Activated T-helper 9 cell treated with anti-CD3 and anti-CD28 coated beads, Interleukin-2, amount 50 U/mL, for 16 hours (primary cell): Measurements from ENCODE around the gene MTSS2.
"Not testable (repeated sequence)": the region's sequence is repeated elsewhere in the genome, so short reads cannot be mapped to it uniquely, and the experiment has no call there.

Experiments
- DNase-seq: peaks from one replicate; pipeline ENCODE4 v3.0.0-alpha.2; 2020; ENCODE audit warnings: low read depth

The MTSS2 gene

GRCh38 chr16:70685061-70685937 lies 554 bp downstream of the MTSS2 start:
- no peak for DNase-seq

GRCh38 chr16:70684146-70685060 lies 1.4 kb downstream of the MTSS2 start:
- DNase-seq = no peak

DNA sequence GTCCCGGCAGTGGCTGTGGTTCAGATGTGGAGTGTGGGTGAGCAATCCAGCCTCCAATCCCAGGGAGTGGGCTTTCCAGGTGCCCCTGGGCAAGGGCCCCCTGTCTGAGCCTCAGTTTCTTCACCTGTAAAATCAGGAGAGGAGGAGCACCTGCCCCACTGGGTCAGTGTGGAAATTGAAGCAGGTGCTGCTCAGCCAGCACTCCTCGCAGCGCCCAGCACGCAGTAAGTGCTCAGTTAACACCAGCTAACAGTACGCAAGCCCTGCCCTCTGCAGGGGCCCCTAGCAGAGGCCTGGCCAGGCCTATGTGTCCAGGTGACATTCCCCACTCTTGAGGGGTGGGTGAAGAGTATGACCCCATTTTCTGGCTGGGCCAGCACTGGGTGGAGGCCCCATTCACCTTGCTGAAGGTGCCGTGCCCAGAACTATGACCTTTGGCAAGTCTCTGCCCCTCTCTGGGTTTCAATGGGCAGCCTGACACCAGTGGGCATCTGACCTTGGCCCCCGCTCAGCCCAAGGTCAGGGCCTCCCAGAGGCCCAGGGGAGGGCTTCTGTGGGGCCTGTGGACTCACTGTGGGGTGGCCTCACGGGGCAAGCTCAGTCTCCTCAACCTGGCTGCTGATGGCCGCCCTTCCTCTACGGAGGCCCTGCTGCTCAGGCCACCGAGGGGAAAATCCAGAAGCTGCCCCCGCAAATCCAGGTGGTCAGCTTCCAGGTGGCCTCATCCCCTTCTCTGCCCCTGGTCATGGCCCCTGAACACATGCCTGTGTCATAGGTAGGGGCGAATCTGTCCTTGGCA lies 2.5 kb downstream of the MTSS2 start:
- DNase-seq = no peak

DNA sequence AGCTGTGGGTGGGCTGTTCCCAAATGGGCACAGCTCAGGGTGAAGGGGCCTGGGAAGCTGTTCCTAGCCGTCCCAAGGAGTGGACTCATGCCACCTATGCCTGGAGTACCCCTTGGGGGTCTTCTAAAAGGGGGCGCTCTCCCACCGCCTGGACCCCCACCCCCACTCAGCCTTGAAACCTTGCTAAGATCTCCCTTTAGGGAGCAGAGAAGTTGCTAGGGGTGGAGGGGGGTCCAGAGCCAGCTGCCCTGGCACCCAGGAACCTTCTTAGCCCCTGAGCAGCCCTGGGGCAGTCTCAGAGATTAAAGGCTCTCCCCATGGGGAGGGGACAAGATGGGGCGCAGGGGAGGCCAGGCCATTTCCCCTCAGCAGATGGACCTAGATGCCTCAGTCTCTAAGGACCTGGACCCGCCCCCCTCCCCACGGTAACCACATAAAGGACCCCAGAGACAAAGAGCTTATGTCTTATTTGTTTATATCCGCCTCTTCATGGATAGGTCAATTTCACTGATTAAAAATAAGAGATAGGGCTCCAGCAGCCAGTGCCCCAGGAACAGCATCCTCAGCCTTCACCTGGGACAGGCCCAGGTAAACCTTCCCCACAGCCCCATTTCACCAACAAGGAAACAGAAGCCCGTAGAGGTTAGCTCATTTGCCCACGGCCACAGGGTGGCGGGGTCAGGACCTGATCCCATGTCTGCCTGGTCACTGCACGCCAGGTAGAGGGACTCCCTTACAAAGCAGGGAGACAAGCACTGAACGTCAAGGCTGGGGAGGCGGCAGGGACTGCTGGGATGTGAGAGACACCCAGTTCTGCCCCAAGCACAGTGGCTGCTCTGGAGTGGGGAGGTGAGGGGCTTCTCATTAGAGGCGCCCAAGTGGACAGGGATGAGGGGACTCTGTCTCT lies 3.4 kb downstream of the MTSS2 start:
- DNase-seq = no peak

DNA sequence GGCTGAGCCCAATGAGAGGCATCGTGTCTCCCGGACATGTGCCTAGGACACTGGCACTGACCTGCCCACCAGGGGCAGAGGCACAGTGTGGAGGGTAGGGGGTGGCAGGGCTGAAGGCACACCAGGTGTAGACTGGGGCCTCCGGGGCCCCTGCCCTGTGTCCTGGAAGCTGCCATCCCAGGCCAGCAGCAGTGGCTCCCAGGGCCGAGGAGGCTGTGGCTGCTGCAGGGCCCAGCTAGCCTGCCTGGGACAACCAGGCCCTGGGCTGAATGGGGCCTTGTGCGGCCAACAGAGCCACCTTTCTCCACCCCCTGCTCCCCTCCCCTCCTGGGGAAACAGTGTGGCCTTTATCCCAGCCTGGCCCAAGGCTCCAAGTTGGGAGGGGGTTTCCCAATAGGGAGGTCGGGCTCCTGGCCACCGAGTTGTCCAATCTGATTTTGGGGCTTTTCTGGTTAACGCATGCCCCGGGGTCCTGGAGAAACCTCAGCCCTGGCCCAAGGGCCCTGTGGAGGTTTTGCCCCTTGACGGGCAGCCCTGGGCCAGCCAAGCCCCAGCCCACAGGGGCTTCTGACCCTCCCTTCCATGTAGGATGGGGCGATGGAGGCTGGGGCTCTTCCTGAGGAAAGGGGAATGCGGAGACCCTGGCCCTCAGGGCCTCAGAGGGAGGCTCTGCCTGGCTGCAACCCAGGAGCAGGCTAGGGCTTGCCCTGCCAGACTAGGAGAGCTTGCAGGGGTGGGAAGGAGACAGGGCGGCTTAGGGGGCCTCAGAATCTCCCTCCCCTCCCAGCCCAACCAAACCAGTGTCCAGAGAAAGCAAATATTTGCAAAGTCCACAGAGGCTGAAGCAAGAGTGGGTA lies 4.2 kb downstream of the MTSS2 start:
- no peak for DNase-seq

DNA sequence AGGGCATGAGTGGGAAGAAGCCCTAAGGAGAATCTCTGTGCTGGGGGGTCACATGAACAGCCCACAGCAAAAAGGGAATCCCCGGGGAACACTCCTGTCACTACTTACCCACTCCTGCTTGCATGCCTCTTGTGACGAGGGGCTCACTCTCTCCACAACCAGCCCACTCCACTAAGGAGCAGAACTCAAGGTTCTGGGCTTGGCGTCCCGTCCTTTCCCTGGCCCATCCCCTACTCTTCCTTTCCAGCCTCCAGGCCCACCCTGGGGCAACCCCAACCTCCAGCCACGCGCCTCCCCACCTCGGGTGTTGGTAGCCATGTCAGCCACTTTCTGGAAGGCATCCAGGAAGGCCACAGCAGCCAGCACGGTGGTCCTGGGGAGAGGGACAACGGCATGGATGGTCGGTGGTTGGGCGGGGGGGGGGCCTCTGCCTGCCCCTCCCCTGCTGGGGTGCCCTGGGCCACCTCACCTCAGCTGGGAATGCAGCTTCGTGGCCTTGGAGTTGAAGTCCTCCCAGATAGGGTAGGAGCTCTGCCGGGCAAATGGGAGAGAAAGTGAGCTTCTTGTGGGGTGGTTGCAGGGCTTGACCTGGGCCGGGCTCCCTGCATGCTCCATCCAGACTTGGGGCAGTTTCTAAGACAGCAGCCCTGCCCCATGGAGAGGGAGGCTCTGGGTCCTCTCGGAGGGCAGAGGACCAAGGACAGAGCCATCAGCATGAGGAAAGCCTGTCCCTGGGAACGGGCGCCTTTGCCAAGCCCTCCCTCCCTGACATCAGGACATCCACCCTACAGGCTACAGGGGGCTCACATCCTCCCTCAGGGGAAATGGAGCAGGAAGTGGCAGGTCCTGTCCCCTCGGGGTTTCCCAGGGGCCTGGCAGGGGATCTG lies 5.1 kb downstream of the MTSS2 start:
- DNase-seq = no peak

DNA sequence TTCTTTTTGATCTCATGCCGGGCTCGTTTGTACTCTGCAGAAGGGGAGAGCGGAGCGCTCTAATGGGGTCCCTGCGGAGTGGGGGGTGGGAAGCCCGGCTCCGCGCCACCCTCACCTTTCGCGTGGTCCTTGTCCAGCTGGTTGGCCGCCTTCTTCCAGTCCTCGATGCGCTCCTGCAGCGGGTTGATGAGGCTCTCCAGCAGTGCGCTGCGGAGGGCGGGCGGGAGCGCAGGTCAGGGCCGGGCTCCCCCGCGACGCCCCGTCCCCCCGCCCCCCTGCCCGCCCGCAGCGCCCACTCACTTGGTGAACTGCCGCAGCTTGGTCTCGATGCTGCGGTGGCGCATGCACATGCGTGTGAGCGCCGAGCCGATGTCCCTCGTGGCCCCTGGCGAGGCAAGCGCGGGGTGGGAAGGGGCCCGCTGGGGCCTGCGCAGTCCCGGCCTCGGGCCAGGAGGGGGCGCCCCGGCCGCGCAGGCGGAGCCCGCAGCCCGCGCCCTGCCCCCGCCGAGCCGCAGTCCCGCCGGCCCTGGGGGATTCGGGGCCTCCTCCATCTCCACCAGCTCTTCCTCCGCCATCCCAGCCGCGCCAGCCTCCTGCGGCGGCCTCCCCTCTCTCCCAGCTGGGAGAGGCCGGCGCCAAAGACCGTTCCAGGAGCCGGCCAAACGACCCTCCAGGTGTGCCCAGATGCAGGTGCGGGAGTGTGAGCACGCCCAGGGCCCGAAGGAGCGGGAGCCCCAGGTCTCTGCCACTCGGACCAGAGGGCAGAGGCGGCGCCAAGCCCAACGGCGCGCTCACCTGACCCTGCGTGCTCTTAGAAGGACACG lies 6.0 kb downstream of the MTSS2 start:
- no peak for DNase-seq

DNA sequence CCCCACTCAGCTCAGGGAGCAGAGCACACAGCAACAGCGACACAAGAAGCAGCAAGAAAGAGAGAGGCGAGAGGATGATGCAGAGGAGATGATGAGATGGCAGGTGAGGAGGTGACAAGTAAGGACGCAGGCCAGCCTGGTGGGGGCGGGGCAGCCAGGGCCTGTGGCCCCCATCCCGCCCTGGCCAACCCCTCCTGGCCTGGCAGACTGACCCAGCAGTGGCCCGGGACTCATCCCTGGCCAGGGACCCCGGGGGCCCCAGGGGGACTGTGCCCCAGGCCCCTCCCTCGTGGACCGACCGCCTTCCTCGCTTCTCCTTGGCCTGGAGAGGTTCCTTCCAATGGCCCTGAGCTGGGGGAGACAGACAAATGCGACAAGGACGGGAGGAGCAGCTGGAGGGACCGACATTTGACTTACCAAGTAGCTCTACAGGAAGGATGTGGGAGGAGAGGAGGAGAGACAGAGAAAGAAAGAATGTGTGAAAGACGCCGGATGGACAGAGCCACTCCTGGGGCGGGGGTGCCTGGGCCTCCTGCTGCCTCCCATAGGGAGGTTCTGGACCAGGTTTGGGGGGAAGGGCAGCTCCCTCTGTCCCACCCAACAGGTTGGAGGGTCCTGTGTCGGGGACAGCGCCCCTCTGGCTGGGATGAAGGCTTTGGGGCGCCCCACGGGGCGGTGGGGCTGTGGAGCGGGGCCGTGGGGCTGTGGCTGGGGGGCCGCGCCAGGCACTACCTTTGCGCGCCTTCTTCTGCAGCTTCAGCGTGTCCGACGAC lies 6.8 kb downstream of the MTSS2 start:
- no peak for DNase-seq

- no peak for DNase-seq
Measured at GRCh38 chr16:70678121-70678897, 7.5 kb downstream of the MTSS2 start.

DNA sequence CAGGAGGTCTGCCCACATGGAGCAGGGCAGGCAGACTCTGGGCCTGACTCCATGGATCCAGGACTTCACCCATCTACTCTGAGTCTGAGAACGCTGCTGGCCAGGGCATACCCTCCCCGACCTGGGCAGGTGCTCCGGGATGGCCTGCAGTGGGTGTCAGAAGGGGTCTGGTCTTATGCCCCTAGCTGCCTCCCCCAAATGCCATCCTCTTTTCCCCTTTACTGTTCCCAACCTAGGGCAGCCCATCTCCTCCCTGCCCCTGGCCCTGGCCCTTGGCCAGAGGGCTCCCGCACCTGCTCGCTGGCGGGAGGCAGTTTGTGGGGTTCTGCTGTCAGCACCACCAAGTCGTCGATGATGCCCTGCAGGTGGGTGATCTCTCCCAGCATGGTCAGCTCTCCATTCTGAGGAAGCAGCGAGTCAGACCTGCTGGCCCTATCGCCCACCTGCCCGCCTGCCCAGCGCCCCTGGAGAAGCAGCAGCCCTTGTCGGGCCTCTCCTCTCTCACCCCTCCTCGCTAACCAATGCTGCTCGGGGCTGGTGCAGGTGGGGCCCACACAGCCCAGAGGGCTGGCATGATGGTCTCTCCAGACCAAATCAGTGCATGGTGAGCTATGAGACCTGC lies 8.2 kb downstream of the MTSS2 start:
- no peak for DNase-seq

DNA sequence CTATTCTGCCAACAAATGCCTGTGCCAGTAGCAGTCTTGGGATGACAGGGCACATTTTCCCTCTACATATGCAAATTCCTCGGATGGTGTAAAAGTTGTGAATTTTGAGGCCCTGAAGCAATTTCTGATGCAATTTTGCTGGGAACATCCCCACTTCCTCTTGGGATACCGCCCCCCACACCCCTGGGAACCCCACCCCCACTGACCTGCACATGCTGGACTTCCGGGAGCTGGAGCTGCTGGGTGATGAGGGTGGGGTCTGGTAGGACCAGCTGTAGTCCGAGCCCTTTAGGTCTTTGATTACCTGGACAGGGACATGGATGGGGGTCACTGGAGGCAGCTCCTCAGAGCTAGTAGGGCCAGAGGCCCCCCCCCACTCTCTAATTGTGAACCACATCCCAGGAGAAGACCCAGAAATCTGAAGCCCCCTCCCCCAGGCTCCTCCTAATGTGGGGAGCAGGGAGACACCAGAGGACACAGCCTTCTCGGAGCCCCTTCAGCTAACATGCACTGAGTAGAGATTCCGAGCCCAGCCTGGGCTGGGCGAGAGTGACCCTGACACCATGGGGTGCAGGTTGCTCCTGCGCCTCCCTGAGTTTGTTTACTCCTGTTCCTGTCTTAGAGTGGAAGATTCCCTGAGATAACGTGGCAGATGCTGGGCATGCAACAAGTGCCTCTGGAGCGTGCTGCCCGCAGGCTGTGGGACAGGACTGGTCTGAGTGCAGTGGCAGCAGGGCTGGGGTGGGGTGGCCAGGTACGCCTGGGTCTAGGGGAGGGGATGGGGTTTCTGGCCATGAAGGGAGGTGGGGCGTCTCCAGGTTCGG lies 9.0 kb downstream of the MTSS2 start:
- DNase-seq = no peak

DNA sequence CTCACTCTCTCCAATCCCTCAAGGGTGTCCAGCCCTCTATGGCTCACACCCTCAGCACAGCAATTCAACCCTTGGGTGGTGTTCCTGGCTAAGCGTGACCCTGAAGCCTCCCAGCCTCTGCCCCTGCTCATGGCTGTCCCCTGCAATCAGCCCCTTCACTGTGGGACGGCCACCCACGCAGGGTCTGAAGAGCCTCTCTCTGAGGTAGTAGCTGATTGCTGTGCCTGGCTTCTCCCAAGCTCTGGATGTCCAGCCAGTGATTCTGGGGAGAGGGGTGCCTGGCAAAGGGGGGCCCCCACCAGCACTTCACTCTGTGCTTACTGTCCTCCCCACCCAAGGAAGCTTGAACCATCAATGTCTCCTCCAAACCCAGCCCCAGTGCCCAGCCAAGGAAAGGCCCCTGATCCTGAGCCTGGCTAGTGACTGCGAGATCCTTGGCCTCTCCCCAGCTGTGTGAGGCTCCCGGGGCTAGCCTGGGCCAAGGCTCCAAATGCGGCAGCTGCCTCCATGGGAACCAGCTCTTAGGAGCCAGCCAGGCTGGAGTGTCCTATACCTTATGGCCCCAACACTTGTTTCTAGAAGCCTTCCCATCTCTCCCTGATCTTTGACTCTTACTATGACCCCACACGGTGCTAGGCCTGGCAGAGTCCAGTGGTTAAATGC lies 9.9 kb downstream of the MTSS2 start:
- DNase-seq = no peak

GRCh38 chr16:70674221-70675014 lies 11.4 kb downstream of the MTSS2 start:
- no peak for DNase-seq

GRCh38 chr16:70670938-70671337 lies 14.9 kb downstream of the MTSS2 start:
- DNase-seq = not testable (repeated sequence)
